Mesenteric fat pad (tissue), 1 donor: ENCODE measurements around the gene ETNK2. TPM values are rescaled to one million over a fixed set of nuclear protein-coding genes. Genes with fewer than 3 reads are reported as not detected.

ENCODE experiments used
- DNase-seq: peaks from one replicate; pipeline ENCODE4 v3.0.0-alpha.2; 2020; ENCODE audit warnings: low spot score
- total RNA-seq: library from RNA; stranded (reverse); fragmentation: NEBNext Ultra II Directional; extraction: Animal tissue kit (Norgen Biotek cat#: 25700); gene quantifications from one replicate; pipeline ENCODE4 v1.2.1, GENCODE V29; 2021
- donor health status: DM: yes; HTN: yes; CAD: no.

ETNK2 gene
- total RNA-seq, 1 donor from 2014 or later: 6.1 TPM

DNA sequence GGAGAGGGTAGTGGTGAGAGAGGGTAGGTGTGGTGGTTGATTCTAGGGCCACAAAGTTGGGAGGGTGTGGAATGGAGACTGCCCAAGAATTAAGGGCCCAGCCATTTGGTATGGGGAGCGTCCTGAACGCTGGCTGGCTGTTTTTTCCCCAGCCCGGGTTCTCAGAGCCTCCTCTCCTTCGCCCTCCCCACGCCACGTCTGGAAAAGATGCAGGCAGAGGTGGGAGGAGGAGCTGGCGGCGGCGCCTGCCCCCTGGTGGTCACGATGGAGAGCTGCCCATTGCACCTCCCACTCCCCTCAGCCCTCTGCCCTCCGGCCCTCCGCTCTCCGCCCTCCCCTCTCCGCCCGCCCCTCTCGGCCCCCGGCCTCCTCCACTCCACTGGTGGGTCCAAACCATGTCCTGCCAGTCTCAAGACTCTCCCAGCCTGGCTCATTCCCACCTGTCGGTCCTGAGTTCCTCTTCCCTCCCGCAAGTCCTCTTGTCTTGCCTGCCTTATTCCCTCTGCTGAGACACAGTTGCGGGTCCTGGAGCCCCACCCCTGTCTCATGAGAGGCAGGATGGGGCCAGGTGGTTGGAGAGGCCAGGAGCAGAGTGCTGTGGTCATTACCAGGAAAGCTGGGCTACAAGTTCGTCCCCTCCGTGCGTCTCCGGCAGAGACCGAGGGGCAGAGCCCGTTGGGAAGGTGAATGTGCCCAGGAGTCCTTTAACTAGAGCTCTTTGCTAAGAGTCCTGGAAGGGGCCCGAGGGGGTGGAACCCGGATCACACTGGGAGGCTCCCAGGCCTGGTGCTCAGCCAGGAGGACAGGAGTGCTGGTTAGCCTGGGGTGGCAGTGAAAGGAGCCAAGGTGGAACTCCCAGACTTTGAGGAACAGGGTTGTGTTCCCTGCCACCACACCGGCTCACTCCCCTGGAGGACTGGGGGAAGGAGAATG is 22.6 kb downstream of the ETNK2 start:
- DNase-seq: no peak

DNA sequence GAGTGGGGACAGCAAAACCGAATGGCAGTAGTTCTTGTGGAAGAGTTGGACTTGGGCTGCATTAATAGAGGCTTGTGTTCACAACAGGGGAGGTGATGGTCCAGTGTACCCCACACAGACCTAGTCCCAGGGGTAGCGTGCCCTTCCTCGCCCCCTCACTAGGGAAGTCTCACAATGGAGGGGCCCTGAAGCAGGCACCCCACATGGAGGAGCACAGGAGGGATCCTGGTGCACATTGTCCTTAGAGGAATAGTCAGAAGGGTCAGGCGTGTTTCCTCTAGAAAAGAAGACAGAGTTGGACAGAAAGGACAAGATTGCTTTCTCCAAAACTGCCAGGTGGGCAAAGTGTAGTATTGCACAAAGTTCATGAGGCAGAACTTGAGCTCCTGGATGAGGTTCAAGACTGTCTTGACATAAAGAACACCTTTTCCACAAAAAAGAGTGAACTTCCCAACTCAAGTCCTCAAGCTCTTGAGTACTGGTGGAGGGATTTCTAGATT is 23.3 kb downstream of the ETNK2 start:
- no peak for DNase-seq

- DNase-seq: no peak
These were observed 24.1 kb downstream of the ETNK2 start for GRCh38 chr1:204127597-204128242.

DNA sequence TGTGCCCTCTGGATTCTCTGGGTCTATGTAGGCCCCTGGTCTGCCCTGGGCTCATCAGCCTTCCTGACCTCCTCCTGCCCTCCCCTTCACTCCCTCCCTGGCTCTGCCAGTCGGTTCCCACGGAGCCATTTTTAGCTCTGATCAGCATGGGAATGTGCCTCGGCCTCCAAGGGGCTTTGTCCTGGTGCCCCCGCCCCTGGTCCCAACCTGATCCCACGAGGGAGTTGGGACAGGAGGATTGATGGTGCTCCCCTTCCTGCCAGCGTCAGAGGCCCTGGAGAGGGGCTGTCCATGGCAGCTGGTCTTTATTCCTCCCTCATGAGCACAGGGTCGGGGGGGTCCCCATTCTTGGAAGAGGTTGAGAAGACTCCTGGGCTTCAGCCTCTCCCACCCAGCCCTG is 24.9 kb downstream of the ETNK2 start:
- DNase-seq: no peak

- DNase-seq: no peak
These were observed 25.5 kb downstream of the ETNK2 start for GRCh38 chr1:204126386-204126785.

DNA sequence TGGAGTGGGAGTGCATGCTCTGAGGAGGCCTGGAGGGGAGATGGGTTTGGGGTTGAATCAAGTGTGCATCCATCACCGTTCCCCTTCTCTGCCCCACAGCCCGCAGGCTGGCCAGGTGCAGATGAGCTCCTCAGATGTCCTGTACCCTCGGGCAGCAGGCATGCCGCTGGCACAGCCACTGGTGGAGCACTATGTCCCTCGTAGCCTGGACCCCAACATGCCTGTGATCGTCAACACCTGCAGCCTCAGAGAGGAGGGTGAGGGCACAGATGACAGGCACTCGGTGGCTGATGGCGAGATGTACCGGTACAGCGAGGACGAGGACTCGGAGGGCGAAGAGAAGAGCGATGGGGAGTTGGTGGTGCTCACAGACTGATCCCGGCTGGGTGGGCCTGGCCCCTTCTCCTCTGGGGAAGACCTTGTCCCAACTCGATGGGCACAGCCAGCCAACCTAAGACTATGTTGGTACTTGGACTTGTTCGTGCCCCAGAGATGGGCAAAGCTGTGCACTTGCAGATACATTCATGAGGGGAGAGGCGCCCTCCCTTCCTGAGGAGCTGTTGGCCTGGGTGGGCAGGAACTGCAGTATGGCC is 26.0 kb downstream of the ETNK2 start:
- no peak for DNase-seq

GRCh38 chr1:204124639-204125038 is 27.2 kb downstream of the ETNK2 start:
- no peak for DNase-seq

DNA sequence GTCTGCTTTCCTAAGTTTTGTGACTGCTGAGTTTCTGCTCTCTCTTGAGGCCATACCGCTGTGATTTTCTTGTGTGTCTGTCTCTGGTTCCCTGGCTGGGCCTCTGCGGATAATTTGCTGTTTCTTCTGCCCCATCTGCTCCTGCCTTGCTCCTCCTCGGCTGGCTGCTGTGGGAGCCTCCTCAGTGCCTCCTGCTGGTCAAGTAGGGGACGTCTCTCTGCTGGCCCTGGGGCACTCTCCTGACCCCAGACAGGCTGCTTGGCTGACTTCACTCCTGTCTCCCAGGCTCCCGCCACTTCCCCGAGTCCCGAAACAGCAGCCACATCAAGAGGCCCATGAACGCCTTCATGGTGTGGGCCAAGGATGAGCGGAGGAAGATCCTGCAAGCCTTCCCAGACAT is 28.5 kb downstream of the ETNK2 start:
- DNase-seq: no peak

DNA sequence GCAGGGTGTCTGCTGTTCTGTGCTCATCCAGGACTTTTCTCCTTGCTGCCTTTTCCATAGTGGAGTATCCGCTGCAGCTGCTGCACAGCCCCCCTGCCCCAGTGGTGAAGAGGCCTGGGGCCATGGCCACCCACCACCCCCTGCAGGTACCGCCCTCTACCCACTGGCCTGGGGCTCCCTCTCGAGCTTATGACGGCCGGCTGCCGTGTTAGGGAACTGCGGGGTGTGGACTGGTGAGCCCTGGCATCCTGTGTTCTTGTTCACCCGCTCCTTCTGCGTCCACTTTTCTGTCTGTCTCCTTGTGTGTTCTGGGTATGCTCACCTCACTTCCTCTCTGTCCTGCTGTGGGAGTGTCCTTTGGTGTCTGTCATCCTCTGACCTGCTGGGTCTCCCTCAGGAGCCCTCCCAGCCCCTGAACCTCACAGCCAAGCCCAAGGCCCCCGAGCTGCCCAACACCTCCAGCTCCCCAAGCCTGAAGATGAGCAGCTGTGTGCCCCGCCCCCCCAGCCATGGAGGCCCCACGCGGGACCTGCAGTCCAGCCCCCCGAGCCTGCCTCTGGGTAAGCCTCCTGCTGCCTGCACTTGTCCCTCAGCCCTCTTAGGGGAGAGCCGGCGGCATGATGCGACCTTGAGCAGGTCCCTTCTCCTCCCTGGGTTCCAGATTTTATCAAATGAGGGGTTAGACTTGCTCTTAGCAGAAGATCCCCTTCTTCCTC is 29.8 kb downstream of the ETNK2 start:
- no peak for DNase-seq

DNA sequence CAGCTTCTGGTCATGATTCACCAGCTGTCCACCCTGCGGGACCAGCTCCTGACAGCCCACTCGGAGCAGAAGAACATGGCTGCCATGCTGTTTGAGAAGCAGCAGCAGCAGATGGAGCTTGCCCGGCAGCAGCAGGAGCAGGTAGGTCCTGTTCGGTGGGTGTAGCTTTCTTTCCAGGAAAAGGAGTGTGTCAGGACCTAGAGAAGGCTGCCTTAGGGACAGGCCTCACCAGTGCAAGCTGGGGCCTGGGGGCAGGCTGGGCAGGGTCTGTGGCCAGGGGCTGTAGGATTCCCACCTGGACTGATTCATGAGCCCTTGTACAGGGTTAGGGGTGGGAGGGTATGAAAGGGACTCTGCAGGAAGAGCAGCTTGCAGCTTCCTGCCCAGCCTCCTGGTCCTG is 35.3 kb downstream of the ETNK2 start:
- DNase-seq: no peak

- DNase-seq: no peak
These were observed 36.7 kb downstream of the ETNK2 start for GRCh38 chr1:204115116-204115515.

- DNase-seq: no peak
These were observed 37.2 kb downstream of the ETNK2 start for GRCh38 chr1:204114606-204115005.

GRCh38 chr1:204113896-204114295 is 37.9 kb downstream of the ETNK2 start:
- DNase-seq: no peak

DNA sequence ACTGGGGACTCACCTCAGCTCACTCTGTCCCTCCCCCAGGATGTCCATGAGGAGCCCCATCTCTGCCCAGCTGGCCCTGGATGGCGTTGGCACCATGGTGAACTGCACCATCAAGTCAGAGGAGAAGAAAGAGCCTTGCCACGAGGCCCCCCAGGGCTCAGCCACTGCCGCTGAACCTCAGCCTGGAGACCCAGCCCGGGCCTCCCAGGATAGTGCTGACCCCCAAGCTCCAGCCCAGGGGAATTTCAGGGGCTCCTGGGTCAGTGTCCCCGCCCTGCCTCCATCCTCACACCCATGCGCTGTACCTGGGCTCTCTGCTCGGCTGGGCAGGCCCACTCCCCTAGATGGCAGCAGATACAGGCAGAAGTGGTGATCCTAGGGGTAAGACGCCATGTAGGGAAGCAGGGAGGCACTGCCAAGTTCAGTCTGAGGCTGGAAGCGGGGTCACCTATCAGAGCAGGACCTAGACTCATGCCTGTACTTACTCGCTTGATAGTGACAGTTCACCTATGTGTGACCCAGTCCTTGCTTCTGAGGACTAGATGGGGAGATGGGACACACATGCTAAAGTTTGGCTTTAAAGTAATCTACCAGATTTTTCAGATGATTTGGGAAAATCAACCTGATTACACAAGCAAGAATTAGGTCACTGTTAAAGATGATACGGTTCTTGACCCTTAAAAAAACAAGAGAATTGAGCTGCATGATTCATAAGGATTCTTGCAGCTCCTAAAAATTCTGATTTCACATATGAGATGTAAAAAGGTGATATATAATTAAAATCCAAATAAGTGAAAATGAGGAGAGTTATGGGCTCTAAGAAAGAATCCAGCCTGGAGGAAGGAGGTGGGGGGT is 38.7 kb downstream of the ETNK2 start:
- DNase-seq: no peak

DNA sequence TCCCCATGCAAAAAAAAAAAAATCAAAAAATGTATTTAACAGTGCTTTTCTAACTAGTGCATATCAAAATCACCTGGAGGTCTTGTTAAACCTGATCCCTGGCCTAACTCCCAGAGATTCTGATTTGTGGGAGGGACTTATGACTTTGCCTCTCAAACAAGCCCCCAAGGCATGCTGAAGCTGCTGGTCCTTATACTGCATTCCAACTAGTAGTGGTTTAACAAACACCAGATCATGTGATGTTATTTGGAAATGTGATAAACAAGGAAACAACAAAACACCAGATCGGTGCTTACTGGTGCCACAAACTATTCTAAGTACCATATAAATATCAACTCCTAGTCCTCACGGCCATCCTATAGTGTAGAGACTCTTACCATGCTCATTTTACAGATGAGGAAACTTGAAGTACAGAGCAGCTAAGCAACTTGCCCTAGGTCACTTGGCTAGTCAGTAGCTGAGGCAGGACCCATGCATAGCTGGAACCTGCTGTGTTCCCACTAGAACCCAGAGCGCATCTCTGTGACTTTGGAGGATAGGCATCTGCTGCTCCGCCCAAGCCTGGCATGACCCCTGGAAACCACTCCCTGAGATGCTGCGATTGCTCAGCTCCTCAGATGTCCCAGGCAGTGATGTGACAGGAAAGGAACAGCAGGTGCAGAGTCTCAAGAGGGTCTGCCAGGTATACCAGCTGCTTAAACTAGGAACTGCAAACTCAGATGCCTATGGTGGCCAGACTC is 40.8 kb downstream of the ETNK2 start:
- no peak for DNase-seq

DNA sequence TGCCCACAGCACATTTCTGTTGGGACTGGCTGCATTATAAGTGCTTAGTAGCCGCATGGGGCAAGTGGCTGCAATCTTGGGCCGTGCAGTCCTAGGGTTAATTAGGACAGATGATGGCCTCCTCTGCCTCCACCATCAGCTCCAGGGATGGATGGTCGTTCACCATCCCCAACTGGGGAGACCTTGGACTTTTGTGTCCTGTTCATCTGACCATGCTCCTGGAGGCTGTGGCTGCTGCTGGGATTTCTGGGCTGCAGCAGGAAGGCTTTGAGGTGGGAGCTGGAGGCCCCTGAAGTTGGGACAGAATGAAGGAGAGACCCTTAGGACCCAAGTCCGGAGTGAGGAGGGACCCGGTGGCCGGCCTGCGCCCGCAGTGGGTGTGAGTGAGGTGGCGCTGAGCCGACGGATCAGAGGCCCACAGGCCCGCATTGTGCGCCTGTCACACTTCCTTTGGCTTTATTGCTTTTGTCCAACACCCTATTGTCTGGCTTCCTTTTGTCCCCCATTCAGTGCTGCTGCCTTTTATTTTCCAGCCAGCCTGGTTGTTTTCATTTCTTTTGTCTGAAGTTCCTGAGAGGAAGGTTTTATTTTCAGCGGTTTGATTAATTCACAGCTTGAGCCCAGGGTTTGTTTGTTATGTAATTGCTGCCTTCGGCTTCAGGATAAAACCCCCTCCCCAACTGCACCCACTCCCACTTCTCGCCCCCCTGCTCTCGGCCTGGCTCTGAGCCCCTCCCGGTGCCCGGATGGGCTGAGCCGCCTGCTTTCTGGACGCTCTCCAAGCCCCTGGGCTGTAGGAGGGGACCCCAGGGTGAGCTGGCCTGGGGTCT is 43.3 kb downstream of the ETNK2 start:
- no peak for DNase-seq

DNA sequence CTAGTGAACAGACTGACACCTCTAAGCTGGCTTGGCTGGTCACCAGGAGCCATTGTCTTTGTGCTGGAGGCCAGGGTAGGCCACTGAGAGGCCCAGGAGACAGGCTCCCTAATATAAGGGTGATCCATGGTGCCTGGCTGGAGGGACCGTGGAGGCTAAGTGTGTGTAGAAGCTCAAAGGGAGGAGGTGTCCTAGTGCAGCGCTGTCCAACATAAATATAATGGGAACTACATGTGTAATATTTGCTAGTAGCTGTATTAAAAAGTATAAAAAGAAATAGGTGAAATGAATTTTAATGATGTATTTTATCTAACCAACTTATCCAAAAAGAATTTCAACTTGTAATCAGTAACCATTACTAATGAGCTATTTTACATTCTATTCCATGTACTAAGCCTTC is 44.0 kb downstream of the ETNK2 start:
- no peak for DNase-seq

DNA sequence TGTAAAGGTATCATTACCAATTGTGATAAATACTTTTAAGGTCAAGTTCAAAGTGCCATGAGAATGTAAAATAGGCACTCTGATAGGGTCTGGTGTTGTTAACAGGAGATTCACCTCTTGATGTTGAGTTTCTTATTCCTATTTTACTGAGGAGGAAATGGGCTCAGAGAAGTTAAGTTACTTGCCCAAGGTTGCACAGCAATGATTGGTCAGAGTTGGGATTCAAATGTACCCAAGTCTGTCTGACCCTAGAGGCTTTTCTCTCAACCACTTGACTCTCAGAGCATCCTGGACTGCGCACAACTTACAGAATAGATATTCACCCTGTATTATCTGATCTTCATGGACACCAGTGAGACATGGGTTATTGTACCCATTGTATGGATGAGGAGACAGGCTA is 45.0 kb downstream of the ETNK2 start:
- DNase-seq: no peak

- no peak for DNase-seq
These were observed 46.7 kb downstream of the ETNK2 start for GRCh38 chr1:204105131-204105515.
